GM23248 (cell line): Measurements from ENCODE around the gene MLLT10. TPM values are rescaled to one million over a fixed set of nuclear protein-coding genes. Genes with fewer than 3 reads are reported as not detected.

Source experiments
- DNase-seq: peaks from one replicate; pipeline ENCODE4 v3.0.0-alpha.2; 2015
- H2AFZ ChIP-seq: fragments of 200-600 bp; sonication (generic); 2 replicates; pipeline ENCODE4 v1.6.1; 2016; ENCODE audit warnings: antibody characterized with exemption
- H3F3A ChIP-seq: fragments of 200-600 bp; sonication (generic); 2 replicates; pipeline ENCODE4 v1.6.1; 2016; ENCODE audit warnings: mild to moderate bottlenecking, antibody characterized with exemption, mixed run types; ENCODE audit not compliant: insufficient read depth
- H3K27ac ChIP-seq: fragments of 200-600 bp; sonication (generic); 2 replicates; pipeline ENCODE4 v1.5.1; 2016; ENCODE audit warnings: mild to moderate bottlenecking
- H3K27me3 ChIP-seq: fragments of 200-600 bp; sonication (generic); replicated peaks from 2 replicates; pipeline ENCODE4 v1.6.1; 2016; ENCODE audit warnings: mild to moderate bottlenecking; ENCODE audit not compliant: insufficient read depth
- H3K36me3 ChIP-seq: fragments of 200-600 bp; sonication (generic); 2 replicates; pipeline ENCODE4 v1.6.1; 2016; ENCODE audit warnings: low read depth, mild to moderate bottlenecking
- H3K4me1 ChIP-seq: fragments of 200-600 bp; sonication (generic); 2 replicates; pipeline ENCODE4 v1.6.1; 2016; ENCODE audit warnings: mild to moderate bottlenecking; ENCODE audit not compliant: insufficient read depth
- H3K4me2 ChIP-seq: fragments of 200-600 bp; sonication (generic); one replicate; pipeline ENCODE4 v1.6.1; 2016; ENCODE audit warnings: mild to moderate bottlenecking; ENCODE audit not compliant: unreplicated experiment
- H3K4me3 ChIP-seq: fragments of 200-600 bp; sonication (generic); 2 replicates; pipeline ENCODE4 v1.5.1; 2016; ENCODE audit warnings: mild to moderate bottlenecking
- H3K79me2 ChIP-seq: fragments of 200-600 bp; sonication (generic); 2 replicates; pipeline ENCODE4 v1.6.1; 2016; ENCODE audit warnings: mild to moderate bottlenecking; ENCODE audit not compliant: insufficient read depth
- H3K9ac ChIP-seq: fragments of 200-600 bp; sonication (generic); 2 replicates; pipeline ENCODE4 v1.6.1; 2016; ENCODE audit warnings: mild to moderate bottlenecking
- H3K9me2 ChIP-seq: fragments of 200-600 bp; sonication (generic); 2 replicates; pipeline ENCODE4 v1.6.1; 2016; ENCODE audit warnings: mixed run types, mild to moderate bottlenecking, moderate library complexity; ENCODE audit not compliant: insufficient read depth
- H3K9me3 ChIP-seq: fragments of 200-600 bp; sonication (generic); one replicate; pipeline ENCODE4 v1.6.1; 2017; ENCODE audit warnings: low read depth
- H4K20me1 ChIP-seq: fragments of 200-600 bp; sonication (generic); 2 replicates; pipeline ENCODE4 v1.6.0; 2016; ENCODE audit not compliant: insufficient read depth
- EZH2 ChIP-seq: fragments of 200-600 bp; sonication (generic); IDR thresholded peaks from 2 replicates; pipeline ENCODE4 v1.6.1; 2018; ENCODE audit warnings: antibody characterized with exemption, mild to moderate bottlenecking; ENCODE audit not compliant: insufficient read depth, poor library complexity, severe bottlenecking
- EZH2phosphoT487 ChIP-seq: fragments of 200-600 bp; sonication (generic); IDR thresholded peaks from 2 replicates; pipeline ENCODE4 v1.6.1; 2018; ENCODE audit warnings: antibody characterized with exemption, moderate library complexity, mild to moderate bottlenecking, low read depth; ENCODE audit not compliant: insufficient read depth
- WGBS, 2 experiments: methylation state at CpG; one replicate each; pipeline ENCODE4 v1.1.6; 2015 to 2017; ENCODE audit warnings: low lambda C conversion rate in 2 of 2, low coverage in 1 of 2; ENCODE audit errors: missing lambda C conversion rate in 2 of 2; 5-methylcytosine and 5-hydroxymethylcytosine counted together
- in situ Hi-C: fragments of 300-500 bp; cut with MboI; formaldehyde crosslinking; loops from 2 replicates; pipeline ENCODE4 v1.15.0; 2020
- polyA plus RNA-seq: library from polyadenylated mRNA; unstranded; fragments of >200 nt; fragmentation: Nextera tagmentation; extraction: Ambion mirVana; gene quantifications from 2 replicates; pipeline ENCODE4 v1.2.1, GENCODE V29; 2016
- total RNA-seq: library from RNA; depleted of rRNA; stranded (reverse); fragments of >200 nt; shearing (Covaris generic); gene quantifications from 2 replicates; pipeline ENCODE4 v1.2.3, GENCODE V29; 2014

Gene MLLT10
- total and polyA plus RNA-seq, 2 experiments from 2014 or later = 8.9 to 19.8 TPM

DNA sequence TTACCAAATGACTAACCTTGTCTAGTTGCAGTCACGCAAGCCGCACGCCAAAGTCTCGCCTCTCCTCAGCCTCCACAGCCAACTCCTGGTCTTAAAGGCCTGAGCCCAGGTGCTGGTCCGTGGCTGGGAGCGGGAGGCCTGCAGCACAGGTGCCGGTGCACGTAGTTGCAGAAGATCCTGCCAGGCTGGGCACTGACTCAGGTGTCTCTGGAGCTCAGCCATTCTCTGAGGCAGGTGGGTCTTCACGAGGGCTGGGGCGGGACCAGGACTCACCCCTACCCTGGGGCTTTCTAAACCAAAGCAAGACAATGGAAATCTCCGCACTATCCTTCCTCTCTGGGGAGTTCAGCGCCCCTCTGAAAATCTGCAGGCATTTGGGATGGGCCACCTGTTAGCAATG is 216.4 kb downstream of the MLLT10 start:
- H2AFZ ChIP-seq = no peak overlapping the region
- no peaks in the 10 kb centered on the region for H4K20me1 ChIP-seq
- no peak overlapping the region for H3K4me3 ChIP-seq
- H3K9me3 ChIP-seq = no peaks in the 10 kb centered on the region
- 72 to 76% methylated on average over 12 of the region's 12 CpGs for WGBS, 2 experiments
- in situ Hi-C loops = no loop called here
- no peak overlapping the region for H3K4me2 ChIP-seq
- H3K27ac ChIP-seq = no peak overlapping the region
- no peaks in the 10 kb centered on the region for H3K4me1 ChIP-seq
- no peaks in the 10 kb centered on the region for H3K36me3 ChIP-seq
- TF ChIP-seq EZH2phosphoT487 (no peak), EZH2 (no peak)
- H3F3A ChIP-seq = peaks cover 4% of the 10 kb centered on the region; the same call in 1 of the 2 replicates
- peak; percentile 42 for DNase-seq
- no peak overlapping the region for H3K9ac ChIP-seq
- no peaks in the 10 kb centered on the region for H3K79me2 ChIP-seq
- H3K9me2 ChIP-seq = no peaks in the 10 kb centered on the region
- H3K27me3 ChIP-seq = no peaks in the 10 kb centered on the region

DNA sequence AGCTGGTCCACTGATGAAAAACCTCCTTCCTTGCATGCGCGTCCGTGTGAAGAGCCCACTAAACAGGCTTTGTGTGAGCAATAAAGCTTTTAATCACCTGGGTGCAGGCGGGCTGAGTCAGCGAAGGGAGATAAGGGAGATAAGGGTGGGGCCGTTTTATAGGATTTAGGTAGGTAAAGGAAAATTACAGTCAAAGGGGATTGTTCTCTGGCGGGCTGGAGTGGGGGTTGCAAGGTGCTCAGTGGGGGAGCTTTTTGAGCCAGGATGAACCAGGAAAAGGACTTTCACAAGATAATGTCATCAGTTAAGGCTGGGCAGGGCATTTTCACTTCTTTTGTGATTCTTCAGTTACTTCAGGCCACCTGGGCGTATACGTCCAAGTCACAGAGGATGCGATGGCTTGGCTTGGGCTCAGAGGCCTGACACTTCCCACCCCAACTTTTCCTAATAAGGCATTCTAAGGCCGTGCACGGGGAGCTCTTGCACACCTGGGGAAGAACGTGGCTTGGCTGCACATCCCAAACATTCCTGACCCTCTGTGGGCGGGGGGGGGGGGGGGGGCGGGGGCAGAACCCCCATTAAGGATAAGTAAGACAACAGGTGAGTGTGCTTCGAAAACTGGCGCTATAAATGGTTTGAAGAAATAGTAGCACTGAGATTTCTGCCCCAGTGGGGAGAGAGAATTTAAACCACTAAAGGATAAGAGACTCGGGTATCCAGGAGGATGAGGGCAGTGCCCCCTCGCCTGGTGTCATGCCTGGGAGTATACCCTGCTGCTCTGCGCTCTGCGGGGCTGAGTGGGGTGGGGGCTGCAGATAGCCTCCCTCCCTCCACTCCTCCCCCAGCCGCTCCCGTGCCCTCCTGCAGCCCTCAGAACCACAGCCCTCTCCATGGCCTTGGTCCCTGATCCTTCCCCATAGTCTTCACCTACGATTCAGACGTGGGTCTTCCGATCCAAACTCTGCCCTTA is 217.6 kb downstream of the MLLT10 start:
- in situ Hi-C loops = no loop called here
- 80 to 88% methylated on average over 17 to 26 of the region's 26 CpGs for WGBS, 2 experiments
- Histone ChIP-seq H3K27me3 (no peaks in the 10 kb centered on the region), H3K36me3 (no peaks in the 10 kb centered on the region), H3F3A (peaks cover 4% of the 10 kb centered on the region; the same call in 1 of the 2 replicates), H3K9ac (no peak overlapping the region), H3K4me3 (no peak overlapping the region), H2AFZ (no peak overlapping the region), H3K79me2 (no peaks in the 10 kb centered on the region), H3K27ac (no peak overlapping the region), H3K9me3 (no peaks in the 10 kb centered on the region), H3K4me1 (no peaks in the 10 kb centered on the region), H3K9me2 (no peaks in the 10 kb centered on the region), H4K20me1 (no peaks in the 10 kb centered on the region), H3K4me2 (no peak overlapping the region)
- no peak for TF ChIP-seq EZH2phosphoT487
- TF ChIP-seq EZH2 = no peak
- no peak for DNase-seq

DNA sequence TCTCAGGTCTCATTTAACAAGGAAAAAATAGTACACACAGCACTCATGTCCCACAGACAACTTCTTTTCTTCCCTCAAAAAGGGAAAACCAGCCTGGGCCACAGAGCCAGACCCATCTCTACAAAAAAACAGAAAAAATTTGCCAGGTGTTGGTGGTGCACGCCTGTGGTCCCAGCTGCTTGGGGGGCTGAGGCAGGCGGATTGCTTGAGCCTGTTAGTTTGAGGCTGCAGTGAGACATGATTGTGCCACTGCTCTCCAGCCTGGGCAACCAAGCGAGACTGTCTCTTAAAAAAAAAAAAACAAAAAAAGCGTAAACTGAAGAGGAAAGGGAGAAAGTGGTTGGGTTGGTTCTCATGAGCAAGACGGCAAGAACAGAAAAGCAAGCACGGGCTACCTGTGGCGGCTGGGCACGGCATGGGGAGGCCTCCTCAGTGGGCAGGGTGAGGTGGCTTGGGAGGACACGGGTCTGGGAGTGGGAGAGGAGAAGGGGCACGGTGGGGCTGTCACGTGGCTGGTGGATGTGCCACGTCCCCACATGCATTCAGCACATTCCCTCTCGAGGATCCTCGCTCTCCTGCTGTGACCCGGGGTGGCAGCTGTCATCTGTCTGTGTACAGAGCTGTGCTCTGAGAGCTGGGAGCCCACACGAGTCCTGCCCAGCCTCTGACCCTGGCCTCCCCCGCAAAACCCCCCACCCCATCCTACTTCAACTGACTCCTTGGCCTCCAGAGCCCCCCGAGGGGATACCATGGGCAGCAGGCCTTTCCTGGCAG is 219.7 kb downstream of the MLLT10 start:
- H3F3A ChIP-seq = peaks cover 4% of the 10 kb centered on the region; the same call in 1 of the 2 replicates
- no peaks in the 10 kb centered on the region for H3K79me2 ChIP-seq
- H3K27me3 ChIP-seq = no peaks in the 10 kb centered on the region
- WGBS, 2 experiments = 85 to 87% methylated on average over 18 of the region's 18 CpGs
- no peaks in the 10 kb centered on the region for H3K9me2 ChIP-seq
- H3K4me3 ChIP-seq = no peak overlapping the region
- no peak overlapping the region for H3K27ac ChIP-seq
- no peaks in the 10 kb centered on the region for H3K4me1 ChIP-seq
- no peak for TF ChIP-seq EZH2phosphoT487
- no peak for TF ChIP-seq EZH2
- H3K9me3 ChIP-seq = no peaks in the 10 kb centered on the region
- no peak overlapping the region for H2AFZ ChIP-seq
- no peaks in the 10 kb centered on the region for H3K36me3 ChIP-seq
- no peak overlapping the region for H3K9ac ChIP-seq
- H4K20me1 ChIP-seq = no peaks in the 10 kb centered on the region
- in situ Hi-C loops = no loop called here
- H3K4me2 ChIP-seq = no peak overlapping the region
- DNase-seq = no peak

DNA sequence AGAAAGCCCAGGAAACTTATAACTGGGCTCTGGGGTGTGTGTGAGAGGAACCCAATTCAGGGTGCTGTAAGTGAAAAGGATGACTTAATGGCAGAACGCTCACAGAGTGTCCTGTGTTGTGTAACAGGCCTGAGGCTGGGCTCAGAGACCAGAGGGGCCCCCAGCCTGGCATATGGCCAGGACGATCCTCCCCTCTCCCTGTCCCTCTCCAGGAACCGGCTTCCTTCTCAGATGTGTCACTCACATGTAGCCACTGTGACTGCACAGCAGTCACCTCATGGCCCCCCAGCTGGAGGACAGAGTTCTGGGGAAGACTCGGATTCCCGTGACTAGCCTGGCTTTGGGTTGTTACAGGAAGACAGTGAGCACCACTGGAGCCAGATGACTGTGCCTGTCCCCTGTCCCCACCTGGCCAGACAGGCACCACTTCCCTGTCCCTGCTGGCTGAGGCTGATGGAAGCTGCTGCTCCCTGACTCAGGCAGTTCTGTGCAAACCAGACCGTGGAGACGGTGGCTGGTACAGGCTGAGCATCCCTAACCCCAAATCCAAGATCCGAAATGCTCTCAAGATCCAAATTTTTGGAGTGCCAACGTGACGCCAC is 220.5 kb downstream of the MLLT10 start:
- Histone ChIP-seq H3K27me3 (no peaks in the 10 kb centered on the region), H3K9me2 (no peaks in the 10 kb centered on the region), H3K9me3 (no peaks in the 10 kb centered on the region), H2AFZ (no peak overlapping the region), H3K79me2 (no peaks in the 10 kb centered on the region), H3K4me1 (no peaks in the 10 kb centered on the region), H3K4me2 (no peak overlapping the region), H3F3A (peaks cover 3% of the 10 kb centered on the region; the same call in 1 of the 2 replicates), H3K36me3 (no peaks in the 10 kb centered on the region), H4K20me1 (no peaks in the 10 kb centered on the region), H3K4me3 (no peak overlapping the region), H3K27ac (no peak overlapping the region), H3K9ac (no peak overlapping the region)
- 80 to 82% methylated on average over 10 of the region's 10 CpGs for WGBS, 2 experiments
- DNase-seq = no peak
- in situ Hi-C loops = no loop called here
- TF ChIP-seq EZH2 = no peak
- no peak for TF ChIP-seq EZH2phosphoT487
